ENCODE results near the gene FSTL1.

GRCh38 chr3:120462409-120462959 is 11.7 kb upstream of the FSTL1 start:
- no peak for TF ChIP-seq POLR2A (IDR thresholded peaks at IDR 0.05)
- TF ChIP-seq CTCF (IDR thresholded peaks at IDR 0.05): no peak
- no peak for TF ChIP-seq EP300 (IDR thresholded peaks at IDR 0.05)
- no peak for TF ChIP-seq POLR2AphosphoS5 (IDR thresholded peaks at IDR 0.05)
